H9 (cell line): ENCODE measurements around the gene GABARAP. TPM values are rescaled to one million over a fixed set of nuclear protein-coding genes. Genes with fewer than 3 reads are reported as not detected.

ENCODE experiments used
- DNase-seq: peaks from one replicate; pipeline ENCODE4 v3.0.0-alpha.2; 2017
- H2AFZ ChIP-seq: one replicate; pipeline ENCODE4 v1.6.1; 2013; ENCODE audit warnings: mild to moderate bottlenecking, low read length, control low read depth, moderate library complexity
- H2AK5ac ChIP-seq: 2 replicates; pipeline ENCODE4 v1.6.1; 2013; ENCODE audit warnings: low read length, control low read depth, mixed read lengths; ENCODE audit not compliant: insufficient read length
- H2BK120ac ChIP-seq: one replicate; pipeline ENCODE4 v1.6.1; 2013; ENCODE audit warnings: low read depth, mild to moderate bottlenecking, low read length, control low read depth, inconsistent platforms; ENCODE audit not compliant: poor library complexity, severe bottlenecking
- H2BK12ac ChIP-seq: 2 replicates; pipeline ENCODE4 v1.6.1; 2013; ENCODE audit warnings: low read length, control low read depth, mixed read lengths, low read depth; ENCODE audit not compliant: insufficient read length
- H2BK15ac ChIP-seq: 2 replicates; pipeline ENCODE4 v1.6.1; 2013; ENCODE audit warnings: low read depth, low read length, control low read depth
- H2BK20ac ChIP-seq: one replicate; pipeline ENCODE4 v1.6.1; 2013; ENCODE audit warnings: low read depth, mild to moderate bottlenecking, low read length, control low read depth, inconsistent platforms; ENCODE audit not compliant: poor library complexity, severe bottlenecking
- H2BK5ac ChIP-seq: 2 replicates; pipeline ENCODE4 v1.6.1; 2013; ENCODE audit warnings: low read length, control low read depth, mixed read lengths; ENCODE audit not compliant: insufficient read length
- H3K14ac ChIP-seq: 2 replicates; pipeline ENCODE4 v1.6.1; 2013; ENCODE audit warnings: low read length, control low read depth; ENCODE audit not compliant: insufficient read depth
- H3K18ac ChIP-seq: 2 replicates; pipeline ENCODE4 v1.6.1; 2013; ENCODE audit warnings: low read depth, mild to moderate bottlenecking, mixed read lengths, low read length, control low read depth; ENCODE audit not compliant: insufficient read length
- H3K23ac ChIP-seq: 2 replicates; pipeline ENCODE4 v1.6.1; 2013; ENCODE audit warnings: low read length, control low read depth, mixed read lengths, low read depth; ENCODE audit not compliant: insufficient read length
- H3K23me2 ChIP-seq: 2 replicates; pipeline ENCODE4 v1.6.1; 2013; ENCODE audit warnings: low read depth, mild to moderate bottlenecking, mixed read lengths, low read length, control low read depth; ENCODE audit not compliant: insufficient read length, poor library complexity, severe bottlenecking
- H3K27ac ChIP-seq: 2 replicates; pipeline ENCODE4 v1.5.1; 2013; ENCODE audit warnings: low read length, control low read depth, mixed read lengths, low read depth; ENCODE audit not compliant: insufficient read length
- H3K27me3 ChIP-seq: 2 replicates; pipeline ENCODE4 v1.6.1; 2013; ENCODE audit warnings: low read length, control low read depth, inconsistent platforms; ENCODE audit not compliant: insufficient read depth
- H3K4ac ChIP-seq: 2 replicates; pipeline ENCODE4 v1.6.1; 2013; ENCODE audit warnings: low read depth, mild to moderate bottlenecking, control low read depth, inconsistent platforms, low read length, moderate library complexity
- H3K4me1 ChIP-seq: 2 replicates; pipeline ENCODE4 v1.6.1; 2013; ENCODE audit warnings: low read length, control low read depth, inconsistent platforms; ENCODE audit not compliant: insufficient read depth
- H3K4me2 ChIP-seq: 2 replicates; pipeline ENCODE4 v1.6.1; 2013; ENCODE audit warnings: low read length, control low read depth, mixed read lengths; ENCODE audit not compliant: insufficient read length, insufficient read depth
- H3K56ac ChIP-seq: 2 replicates; pipeline ENCODE4 v1.6.1; 2013; ENCODE audit warnings: low read depth, mild to moderate bottlenecking, mixed read lengths, low read length, control low read depth; ENCODE audit not compliant: insufficient read length
- H3K79me1 ChIP-seq: 2 replicates; pipeline ENCODE4 v1.6.1; 2013; ENCODE audit warnings: low read depth, mild to moderate bottlenecking, moderate library complexity, low read length, control low read depth, inconsistent platforms; ENCODE audit not compliant: insufficient read depth, poor library complexity, severe bottlenecking
- H3K79me2 ChIP-seq: 2 replicates; pipeline ENCODE4 v1.6.1; 2013; ENCODE audit warnings: low read length, control low read depth, inconsistent platforms; ENCODE audit not compliant: insufficient read depth
- H3K9ac ChIP-seq: 2 replicates; pipeline ENCODE4 v1.6.1; 2013; ENCODE audit warnings: low read length, control low read depth, mixed read lengths; ENCODE audit not compliant: insufficient read length; ENCODE audit errors: extremely low read depth
- H3K9me3 ChIP-seq: one replicate; pipeline ENCODE4 v1.6.1; 2013; ENCODE audit warnings: low read depth, low read length, inconsistent platforms; ENCODE audit not compliant: control insufficient read depth
- H3T11ph ChIP-seq: one replicate; pipeline ENCODE4 v1.6.1; 2013; ENCODE audit warnings: mild to moderate bottlenecking, low read length, control low read depth, inconsistent platforms
- H4K20me1 ChIP-seq: one replicate; pipeline ENCODE4 v1.6.1; 2013; ENCODE audit not compliant: control insufficient read depth, insufficient read length, insufficient read depth
- H4K5ac ChIP-seq: 2 replicates; pipeline ENCODE4 v1.6.1; 2013; ENCODE audit warnings: low read depth, mild to moderate bottlenecking, mixed read lengths, low read length, control low read depth; ENCODE audit not compliant: insufficient read length
- H4K8ac ChIP-seq: replicated peaks from 2 replicates; pipeline ENCODE4 v1.6.1; 2013; ENCODE audit warnings: low read length, control low read depth, mixed read lengths, low read depth; ENCODE audit not compliant: insufficient read length
- H4K91ac ChIP-seq: 2 replicates; pipeline ENCODE4 v1.6.1; 2013; ENCODE audit warnings: low read depth, mild to moderate bottlenecking, moderate library complexity, mixed read lengths, low read length, control low read depth; ENCODE audit not compliant: insufficient read length
- H3K27ac Mint-ChIP-seq, 3 experiments: 2 replicates in 2 of 3; 3 replicates in 1 of 3; pipeline ENCODE4 v1.8.0; 2020 to 2021; ENCODE audit warnings: mixed read lengths in 3 of 3, mild to moderate bottlenecking in 1 of 3, moderate library complexity in 1 of 3
- H3K27me3 Mint-ChIP-seq: 2 replicates; pipeline ENCODE4 v1.8.0; 2021; ENCODE audit warnings: low read depth, mild to moderate bottlenecking, moderate library complexity, mixed read lengths
- H3K36me3 Mint-ChIP-seq, 3 experiments: 2 replicates in 2 of 3; 3 replicates in 1 of 3; pipeline ENCODE4 v1.8.0; 2020 to 2021; ENCODE audit warnings: low read depth in 3 of 3, mixed read lengths in 3 of 3; ENCODE audit not compliant: insufficient read depth in 1 of 3
- H3K4me1 Mint-ChIP-seq, 2 experiments: 2 replicates each; pipeline ENCODE4 v1.8.0; 2020; ENCODE audit warnings: mixed read lengths in 2 of 2
- H3K4me3 Mint-ChIP-seq, 2 experiments: 2 replicates in 1 of 2; 3 replicates in 1 of 2; pipeline ENCODE4 v1.8.0; 2020 to 2021; ENCODE audit warnings: mild to moderate bottlenecking in 2 of 2, mixed read lengths in 2 of 2, moderate library complexity in 1 of 2
- H3K9me3 Mint-ChIP-seq, 2 experiments: 2 replicates in 1 of 2; 3 replicates in 1 of 2; pipeline ENCODE4 v1.8.0; 2020; ENCODE audit warnings: mild to moderate bottlenecking in 2 of 2, mixed read lengths in 2 of 2, moderate library complexity in 1 of 2
- CTCF ChIP-seq: fragments of 200-600 bp; sonication (generic); conservative IDR thresholded peaks from 3 replicates; pipeline ENCODE4 v1.8.0; 2021; ENCODE audit warnings: antibody characterized with exemption, mild to moderate bottlenecking
- WGBS: extraction: QIAGEN DNeasy Blood & Tissue Kit; methylation state at CpG from one replicate; pipeline ENCODE4 v1.1.7; 2013; ENCODE audit warnings: missing lambda C conversion rate, low lambda C conversion rate, mixed read lengths; ENCODE audit not compliant: insufficient read length; ENCODE audit errors: extremely low coverage; 5-methylcytosine and 5-hydroxymethylcytosine counted together
- total RNA-seq: library from RNA; stranded (reverse); gene quantifications from 2 replicates; pipeline ENCODE4 v1.2.1, GENCODE V29; 2021

Gene GABARAP
- total RNA-seq, 1 experiment from 2014 or later: 261 TPM

GRCh38 chr17:7191069-7191468 is 51.2 kb downstream of the GABARAP start:
- Histone ChIP-seq H3K56ac (no peak overlapping the region), H2BK20ac (no peak overlapping the region), H2AK5ac (no peak overlapping the region), H3K23ac (no peak overlapping the region), H3K4me1 (no peaks in the 10 kb centered on the region), H3K4ac (no peak overlapping the region), H3K9ac (no peak overlapping the region), H2BK12ac (no peak overlapping the region), H3K27ac (no peak overlapping the region), H2BK15ac (no peak overlapping the region), H3K14ac (no peak overlapping the region), H3K27me3 (no peaks in the 10 kb centered on the region), H3K79me2 (no peaks in the 10 kb centered on the region), H4K8ac (no peak overlapping the region), H4K5ac (no peak overlapping the region), H4K91ac (no peak overlapping the region), H3K4me2 (no peak overlapping the region), H3K79me1 (no peaks in the 10 kb centered on the region), H3K18ac (no peak overlapping the region), H3T11ph (no peak overlapping the region), H2BK5ac (no peak overlapping the region), H3K23me2 (no peaks in the 10 kb centered on the region), H2BK120ac (no peak overlapping the region), H4K20me1 (no peaks in the 10 kb centered on the region), H3K9me3 (no peaks in the 10 kb centered on the region), H2AFZ (no peak overlapping the region)
- no peak for TF ChIP-seq CTCF
- H3K4me3 Mint-ChIP-seq: no peak overlapping the region
- WGBS: no CpG with 5 or more reads among the region's 12 CpGs
- peaks cover 4 to 6% of the 10 kb centered on the region in 2 experiments; a peak in 1 of 4 replicates for H3K4me1 Mint-ChIP-seq
- peaks cover 34 to 60% (median 50%) of the 10 kb centered on the region in 3 experiments for H3K36me3 Mint-ChIP-seq
- H3K9me3 Mint-ChIP-seq: no peaks in the 10 kb centered on the region
- DNase-seq: no peak
- no peaks in the 10 kb centered on the region for H3K27me3 Mint-ChIP-seq
- H3K27ac Mint-ChIP-seq: peak overlapping the region in 1 of 3 experiments; percentile 48; a peak in 1 of 7 replicates
